Measurements from ENCODE around the gene ABCC12. TPM values are rescaled to one million over a fixed set of nuclear protein-coding genes. Genes with fewer than 3 reads are reported as not detected.

Gene ABCC12
- total and polyA plus RNA-seq, 10 of the 15 experiments (the other 5 are each of a cell fraction or from before 2014, with no cell fraction given), result 0.02 to 0.03 (median 0.03) TPM; not detected in 6

DNA sequence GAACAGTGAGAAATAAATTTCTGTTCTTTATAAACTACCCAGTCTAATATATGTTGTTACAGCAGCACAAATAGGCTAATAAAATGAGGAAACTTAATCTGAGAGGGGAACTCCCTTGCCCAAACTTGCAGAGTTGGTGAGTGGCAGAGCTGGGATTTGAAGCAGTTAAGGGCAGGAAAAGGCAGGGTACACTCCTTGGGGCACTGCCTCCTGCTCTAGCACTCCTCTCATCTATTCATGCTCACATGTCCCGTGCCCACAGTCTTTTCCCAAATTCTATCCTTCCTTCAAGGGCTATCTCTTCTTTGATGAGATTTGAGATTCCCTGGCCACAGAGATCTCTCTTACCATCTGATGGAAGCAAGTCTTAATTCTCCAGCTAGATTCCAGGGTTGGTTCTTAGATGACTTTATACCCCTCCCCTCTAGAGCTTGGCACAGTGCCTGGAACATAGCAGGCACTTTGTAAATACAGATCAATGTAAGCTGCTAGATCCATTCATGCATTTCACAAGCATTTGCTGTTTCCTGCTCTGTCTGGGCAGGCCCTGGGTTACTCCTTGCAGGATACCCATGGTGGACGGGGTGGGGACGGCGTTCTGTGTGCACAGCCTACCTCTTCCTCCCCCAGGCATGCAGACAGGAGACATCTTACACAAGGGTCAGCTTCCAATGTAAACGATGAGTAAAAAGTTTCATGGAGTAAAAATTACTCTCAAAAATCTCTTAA is 39.2 kb upstream of the ABCC12 start:
- FAIRE-seq, result no peak
- Histone ChIP-seq H3K9ac (ENCODE audit: control insufficient read depth, insufficient read depth, low read length) (no peak overlapping the region), H3K4me1 (ENCODE audit: control insufficient read depth, insufficient read depth, low read length) (no peaks in the 10 kb centered on the region), H3K4me3 (no peak overlapping the region), H3K36me3 (ENCODE audit: control insufficient read depth in 2 of 2, insufficient read depth in 2 of 2, low read length in 1 of 2) (no peaks in the 10 kb centered on the region), H3K27me3 (replicated peaks in 1 of 2; ENCODE audit: control insufficient read depth in 2 of 2, insufficient read depth in 2 of 2, low read length in 1 of 2) (no peaks in the 10 kb centered on the region), H3K4me2 (ENCODE audit: control insufficient read depth, insufficient read depth) (no peak overlapping the region), H4K20me1 (ENCODE audit: control insufficient read depth, insufficient read depth) (no peaks in the 10 kb centered on the region), H3K79me2 (ENCODE audit: control insufficient read depth, insufficient read depth, low read length) (no peaks in the 10 kb centered on the region), H2AFZ (ENCODE audit: control insufficient read depth, low read depth, low read length) (no peak overlapping the region), H3K9me3 (replicated peaks; ENCODE audit: control insufficient read depth, insufficient read depth, low read length) (no peaks in the 10 kb centered on the region), H3K27ac (ENCODE audit: control insufficient read depth, insufficient read depth) (no peak overlapping the region)
- BruUV-seq (replicated peaks), result no TSS peak
- POLR2A ChIA-PET, result no interaction called here
- TF ChIP-seq EED (IDR thresholded peaks at IDR 0.05; ENCODE audit: low read depth) (no peak), ZNF217 (IDR thresholded peaks at IDR 0.05) (no peak), BCL11A (IDR thresholded peaks at IDR 0.05; ENCODE audit: low read depth, low read length) (no peak)
- intact Hi-C loops (cut with micrococcal nuclease; ENCODE audit: unreplicated experiment) (no loop called here), in situ Hi-C loops (cut with MboI) (no loop called here)
- SMC1A ChIA-PET (ENCODE audit: uncharacterized antibody, unreplicated experiment), result no interaction called here
- WGBS (ENCODE audit: insufficient coverage, insufficient replicate concordance, low lambda C conversion rate, missing lambda C conversion rate), result 23% methylated on average over 5 of the region's 5 CpGs
- CTCF ChIA-PET, result interaction anchor here (1.1 kb wide), 1 partner anchor 434 kb away, joined by 3 read pairs; no protein-coding TSS in a partner anchor
- no peak; the same call in 2 of the 3 replicates for ATAC-seq
- RAD21 ChIA-PET (ENCODE audit: unreplicated experiment), result no interaction called here
- DNase-seq (ENCODE audit: low read depth, low spot score), result no peak

DNA sequence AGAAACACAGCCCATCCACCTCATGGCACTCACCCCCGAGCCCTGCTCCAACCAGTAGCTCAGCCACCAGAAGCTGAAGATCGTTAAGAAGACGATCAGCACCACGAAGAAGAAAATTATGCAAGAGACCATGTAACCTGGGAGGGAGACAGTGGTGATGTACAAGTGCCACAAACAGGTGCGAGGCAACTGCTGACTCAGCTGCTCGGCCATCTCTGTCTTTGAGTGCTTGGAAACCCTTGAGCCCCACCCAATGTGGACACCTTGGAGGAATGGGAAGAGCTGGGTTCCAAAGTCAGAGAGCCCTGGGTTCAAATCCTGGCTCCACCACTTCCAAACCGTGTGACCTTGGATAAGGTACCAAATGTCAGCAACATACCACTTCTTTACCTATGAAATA is 38.1 kb upstream of the ABCC12 start:
- no peaks in the 10 kb centered on the region; the same call in 1 of the 2 replicates for H3K4me1 ChIP-seq (ENCODE audit: control insufficient read depth, insufficient read depth, low read length)
- CTCF ChIA-PET, result no interaction called here
- FAIRE-seq (no peak), ATAC-seq (no peak), DNase-seq (ENCODE audit: low read depth, low spot score) (no peak)
- RAD21 ChIA-PET (ENCODE audit: unreplicated experiment), result no interaction called here
- no peaks in the 10 kb centered on the region for H3K9me3 ChIP-seq (replicated peaks; ENCODE audit: control insufficient read depth, insufficient read depth, low read length)
- no peak overlapping the region for H3K9ac ChIP-seq (ENCODE audit: control insufficient read depth, insufficient read depth, low read length)
- H3K27me3 ChIP-seq (replicated peaks in 1 of 2; ENCODE audit: control insufficient read depth in 2 of 2, insufficient read depth in 2 of 2, low read length in 1 of 2), result no peaks in the 10 kb centered on the region
- H3K4me3 ChIP-seq, result no peak overlapping the region
- POLR2A ChIA-PET, result no interaction called here
- no peaks in the 10 kb centered on the region for H4K20me1 ChIP-seq (ENCODE audit: control insufficient read depth, insufficient read depth)
- H3K36me3 ChIP-seq (ENCODE audit: control insufficient read depth in 2 of 2, insufficient read depth in 2 of 2, low read length in 1 of 2), result no peaks in the 10 kb centered on the region
- in situ Hi-C loops (cut with MboI) (no loop called here), intact Hi-C loops (cut with micrococcal nuclease; ENCODE audit: unreplicated experiment) (no loop called here)
- WGBS (ENCODE audit: insufficient coverage, insufficient replicate concordance, low lambda C conversion rate, missing lambda C conversion rate), result 29% methylated on average over 7 of the region's 7 CpGs
- H3K4me2 ChIP-seq (ENCODE audit: control insufficient read depth, insufficient read depth), result no peak overlapping the region
- H3K79me2 ChIP-seq (ENCODE audit: control insufficient read depth, insufficient read depth, low read length), result no peaks in the 10 kb centered on the region
- SMC1A ChIA-PET (ENCODE audit: uncharacterized antibody, unreplicated experiment), result no interaction called here
- H2AFZ ChIP-seq (ENCODE audit: control insufficient read depth, low read depth, low read length), result no peak overlapping the region
- no TSS peak for BruUV-seq (replicated peaks)
- no peak overlapping the region for H3K27ac ChIP-seq (ENCODE audit: control insufficient read depth, insufficient read depth)
- no peak for TF ChIP-seq IKZF1 (conservative IDR thresholded peaks at IDR 0.05)
- no peak for TF ChIP-seq SRF (IDR thresholded peaks at IDR 0.05; ENCODE audit: low read depth in 2 of 2, low read length in 2 of 2)
- TF ChIP-seq, protein P1, sequence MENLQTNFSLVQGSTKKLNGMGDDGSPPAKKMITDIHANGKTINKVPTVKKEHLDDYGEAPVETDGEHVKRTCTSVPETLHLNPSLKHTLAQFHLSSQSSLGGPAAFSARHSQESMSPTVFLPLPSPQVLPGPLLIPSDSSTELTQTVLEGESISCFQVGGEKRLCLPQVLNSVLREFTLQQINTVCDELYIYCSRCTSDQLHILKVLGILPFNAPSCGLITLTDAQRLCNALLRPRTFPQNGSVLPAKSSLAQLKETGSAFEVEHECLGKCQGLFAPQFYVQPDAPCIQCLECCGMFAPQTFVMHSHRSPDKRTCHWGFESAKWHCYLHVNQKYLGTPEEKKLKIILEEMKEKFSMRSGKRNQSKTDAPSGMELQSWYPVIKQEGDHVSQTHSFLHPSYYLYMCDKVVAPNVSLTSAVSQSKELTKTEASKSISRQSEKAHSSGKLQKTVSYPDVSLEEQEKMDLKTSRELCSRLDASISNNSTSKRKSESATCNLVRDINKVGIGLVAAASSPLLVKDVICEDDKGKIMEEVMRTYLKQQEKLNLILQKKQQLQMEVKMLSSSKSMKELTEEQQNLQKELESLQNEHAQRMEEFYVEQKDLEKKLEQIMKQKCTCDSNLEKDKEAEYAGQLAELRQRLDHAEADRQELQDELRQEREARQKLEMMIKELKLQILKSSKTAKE (IDR thresholded peaks at IDR 0.05; ENCODE audit: low read depth, poor library complexity, severe bottlenecking), result no peak
- TF ChIP-seq RCOR1 (conservative IDR thresholded peaks at IDR 0.05; ENCODE audit: low read depth, low read length), result no peak
- TF ChIP-seq CHD1 (IDR thresholded peaks at IDR 0.05; ENCODE audit: low read depth, low read length), result no peak
- TF ChIP-seq, protein P2, sequence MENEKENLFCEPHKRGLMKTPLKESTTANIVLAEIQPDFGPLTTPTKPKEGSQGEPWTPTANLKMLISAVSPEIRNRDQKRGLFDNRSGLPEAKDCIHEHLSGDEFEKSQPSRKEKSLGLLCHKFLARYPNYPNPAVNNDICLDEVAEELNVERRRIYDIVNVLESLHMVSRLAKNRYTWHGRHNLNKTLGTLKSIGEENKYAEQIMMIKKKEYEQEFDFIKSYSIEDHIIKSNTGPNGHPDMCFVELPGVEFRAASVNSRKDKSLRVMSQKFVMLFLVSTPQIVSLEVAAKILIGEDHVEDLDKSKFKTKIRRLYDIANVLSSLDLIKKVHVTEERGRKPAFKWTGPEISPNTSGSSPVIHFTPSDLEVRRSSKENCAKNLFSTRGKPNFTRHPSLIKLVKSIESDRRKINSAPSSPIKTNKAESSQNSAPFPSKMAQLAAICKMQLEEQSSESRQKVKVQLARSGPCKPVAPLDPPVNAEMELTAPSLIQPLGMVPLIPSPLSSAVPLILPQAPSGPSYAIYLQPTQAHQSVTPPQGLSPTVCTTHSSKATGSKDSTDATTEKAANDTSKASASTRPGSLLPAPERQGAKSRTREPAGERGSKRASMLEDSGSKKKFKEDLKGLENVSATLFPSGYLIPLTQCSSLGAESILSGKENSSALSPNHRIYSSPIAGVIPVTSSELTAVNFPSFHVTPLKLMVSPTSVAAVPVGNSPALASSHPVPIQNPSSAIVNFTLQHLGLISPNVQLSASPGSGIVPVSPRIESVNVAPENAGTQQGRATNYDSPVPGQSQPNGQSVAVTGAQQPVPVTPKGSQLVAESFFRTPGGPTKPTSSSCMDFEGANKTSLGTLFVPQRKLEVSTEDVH (IDR thresholded peaks at IDR 0.05; ENCODE audit: low read depth, partially characterized antibody), result no peak
- no peak for TF ChIP-seq EED (IDR thresholded peaks at IDR 0.05; ENCODE audit: low read depth)
- TF ChIP-seq, protein P3, sequence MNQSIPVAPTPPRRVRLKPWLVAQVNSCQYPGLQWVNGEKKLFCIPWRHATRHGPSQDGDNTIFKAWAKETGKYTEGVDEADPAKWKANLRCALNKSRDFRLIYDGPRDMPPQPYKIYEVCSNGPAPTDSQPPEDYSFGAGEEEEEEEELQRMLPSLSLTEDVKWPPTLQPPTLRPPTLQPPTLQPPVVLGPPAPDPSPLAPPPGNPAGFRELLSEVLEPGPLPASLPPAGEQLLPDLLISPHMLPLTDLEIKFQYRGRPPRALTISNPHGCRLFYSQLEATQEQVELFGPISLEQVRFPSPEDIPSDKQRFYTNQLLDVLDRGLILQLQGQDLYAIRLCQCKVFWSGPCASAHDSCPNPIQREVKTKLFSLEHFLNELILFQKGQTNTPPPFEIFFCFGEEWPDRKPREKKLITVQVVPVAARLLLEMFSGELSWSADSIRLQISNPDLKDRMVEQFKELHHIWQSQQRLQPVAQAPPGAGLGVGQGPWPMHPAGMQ (IDR thresholded peaks at IDR 0.05; ENCODE audit: borderline replicate concordance), result no peak
- no peak for TF ChIP-seq WRNIP1 (IDR thresholded peaks at IDR 0.05; ENCODE audit: borderline replicate concordance, low read depth, low read length)

Data from GM12878 (cell line).